Measurements from ENCODE around the gene CFAP44. TPM values are rescaled to one million over a fixed set of nuclear protein-coding genes. Genes with fewer than 3 reads are reported as not detected.

The CFAP44 gene
- total and polyA plus RNA-seq, 2 of the 13 experiments (the other 11 are each of a cell fraction or from before 2014, with no cell fraction given) = 1.7 to 4.7 TPM

DNA sequence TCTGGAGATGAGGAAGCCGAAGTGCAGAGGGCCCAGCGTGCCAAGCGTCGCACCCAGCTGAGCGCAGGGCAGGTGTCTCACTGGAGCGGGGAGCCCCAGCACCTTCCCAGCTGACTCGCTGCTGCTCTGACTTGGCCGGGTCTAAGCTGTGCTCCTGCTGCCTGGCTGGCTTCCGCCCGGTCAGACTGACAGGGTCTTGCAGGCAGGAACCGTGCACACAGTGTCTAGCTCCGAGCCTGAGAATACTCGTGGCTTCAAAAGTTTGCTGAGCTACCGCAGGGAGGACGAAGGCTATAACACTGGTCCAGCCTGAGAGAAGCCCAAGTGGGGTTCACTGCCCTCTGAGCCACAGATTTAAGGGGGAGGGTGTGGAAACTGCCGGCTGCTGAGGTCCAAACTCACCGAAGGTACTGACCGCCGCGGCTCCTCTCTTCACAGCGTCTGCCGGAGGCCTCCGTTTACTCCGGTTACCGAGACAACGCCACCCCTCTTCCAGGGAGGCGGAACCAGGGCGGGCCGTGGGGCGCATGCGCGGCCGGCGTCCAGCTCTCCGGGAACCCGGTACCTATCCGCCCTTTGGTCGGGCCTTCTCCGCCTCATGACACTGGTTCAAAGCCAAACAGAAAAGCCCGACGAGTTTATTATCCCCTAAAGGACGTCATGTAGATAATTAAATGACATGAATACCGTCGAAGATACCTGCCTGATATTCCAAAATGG is at the start of gene CFAP44 (continued):
- TF ChIP-seq ZFY (CRISPR knock-in tag; IDR thresholded peaks at IDR 0.05) (peak; percentile 65), KDM2A (CRISPR knock-in tag; IDR thresholded peaks at IDR 0.05; ENCODE audit: borderline replicate concordance, low read depth) (peak; percentile 60; the same call in 1 of the 2 replicates), TMF1 (CRISPR knock-in tag; IDR thresholded peaks at IDR 0.05; ENCODE audit: low read depth) (peak; percentile 33; the same call in 1 of the 2 replicates), ZNF768 (CRISPR knock-in tag; IDR thresholded peaks at IDR 0.05) (peak; percentile 22; the same call in 1 of the 2 replicates), ZNF563 (CRISPR knock-in tag; IDR thresholded peaks at IDR 0.05) (0 out of 2 replicates have a peak, but pooled peaks have one; percentile 18), BRCA1 (CRISPR knock-in tag; IDR thresholded peaks at IDR 0.05) (no peak), HNF4A (CRISPR knock-in tag; IDR thresholded peaks at IDR 0.05) (peak; percentile 33; the same call in 1 of the 2 replicates), MXD4 (CRISPR knock-in tag; IDR thresholded peaks at IDR 0.05) (no peak), ZNF660 (CRISPR knock-in tag; IDR thresholded peaks at IDR 0.05; ENCODE audit: borderline replicate concordance, low read depth) (no peak), ELF1 (CRISPR knock-in tag; IDR thresholded peaks at IDR 0.05) (0 out of 2 replicates have a peak, but pooled peaks have one; percentile 26), SMAD9 (CRISPR knock-in tag; IDR thresholded peaks at IDR 0.05) (no peak), POGZ (CRISPR knock-in tag; IDR thresholded peaks at IDR 0.05) (0 out of 2 replicates have a peak, but pooled peaks have one; percentile 18)
- TF ChIP-seq, protein P1, sequence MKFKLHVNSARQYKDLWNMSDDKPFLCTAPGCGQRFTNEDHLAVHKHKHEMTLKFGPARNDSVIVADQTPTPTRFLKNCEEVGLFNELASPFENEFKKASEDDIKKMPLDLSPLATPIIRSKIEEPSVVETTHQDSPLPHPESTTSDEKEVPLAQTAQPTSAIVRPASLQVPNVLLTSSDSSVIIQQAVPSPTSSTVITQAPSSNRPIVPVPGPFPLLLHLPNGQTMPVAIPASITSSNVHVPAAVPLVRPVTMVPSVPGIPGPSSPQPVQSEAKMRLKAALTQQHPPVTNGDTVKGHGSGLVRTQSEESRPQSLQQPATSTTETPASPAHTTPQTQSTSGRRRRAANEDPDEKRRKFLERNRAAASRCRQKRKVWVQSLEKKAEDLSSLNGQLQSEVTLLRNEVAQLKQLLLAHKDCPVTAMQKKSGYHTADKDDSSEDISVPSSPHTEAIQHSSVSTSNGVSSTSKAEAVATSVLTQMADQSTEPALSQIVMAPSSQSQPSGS (CRISPR knock-in tag; IDR thresholded peaks at IDR 0.05) = no peak
- TF ChIP-seq, protein P2, sequence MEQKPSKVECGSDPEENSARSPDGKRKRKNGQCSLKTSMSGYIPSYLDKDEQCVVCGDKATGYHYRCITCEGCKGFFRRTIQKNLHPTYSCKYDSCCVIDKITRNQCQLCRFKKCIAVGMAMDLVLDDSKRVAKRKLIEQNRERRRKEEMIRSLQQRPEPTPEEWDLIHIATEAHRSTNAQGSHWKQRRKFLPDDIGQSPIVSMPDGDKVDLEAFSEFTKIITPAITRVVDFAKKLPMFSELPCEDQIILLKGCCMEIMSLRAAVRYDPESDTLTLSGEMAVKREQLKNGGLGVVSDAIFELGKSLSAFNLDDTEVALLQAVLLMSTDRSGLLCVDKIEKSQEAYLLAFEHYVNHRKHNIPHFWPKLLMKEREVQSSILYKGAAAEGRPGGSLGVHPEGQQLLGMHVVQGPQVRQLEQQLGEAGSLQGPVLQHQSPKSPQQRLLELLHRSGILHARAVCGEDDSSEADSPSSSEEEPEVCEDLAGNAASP (CRISPR knock-in tag; IDR thresholded peaks at IDR 0.05; ENCODE audit: borderline replicate concordance) = no peak
- TF ChIP-seq, protein P3, sequence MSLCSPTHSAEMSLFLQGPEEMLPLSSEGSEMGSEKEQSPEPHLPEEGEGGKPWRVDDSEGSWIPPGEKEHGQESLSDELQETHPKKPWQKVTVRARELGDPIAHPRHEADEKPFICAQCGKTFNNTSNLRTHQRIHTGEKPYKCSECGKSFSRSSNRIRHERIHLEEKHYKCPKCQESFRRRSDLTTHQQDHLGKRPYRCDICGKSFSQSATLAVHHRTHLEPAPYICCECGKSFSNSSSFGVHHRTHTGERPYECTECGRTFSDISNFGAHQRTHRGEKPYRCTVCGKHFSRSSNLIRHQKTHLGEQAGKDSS (CRISPR knock-in tag; IDR thresholded peaks at IDR 0.05; ENCODE audit: borderline replicate concordance, low read depth) = peak; percentile 54; the same call in 1 of the 2 replicates
- TF ChIP-seq, protein P4, sequence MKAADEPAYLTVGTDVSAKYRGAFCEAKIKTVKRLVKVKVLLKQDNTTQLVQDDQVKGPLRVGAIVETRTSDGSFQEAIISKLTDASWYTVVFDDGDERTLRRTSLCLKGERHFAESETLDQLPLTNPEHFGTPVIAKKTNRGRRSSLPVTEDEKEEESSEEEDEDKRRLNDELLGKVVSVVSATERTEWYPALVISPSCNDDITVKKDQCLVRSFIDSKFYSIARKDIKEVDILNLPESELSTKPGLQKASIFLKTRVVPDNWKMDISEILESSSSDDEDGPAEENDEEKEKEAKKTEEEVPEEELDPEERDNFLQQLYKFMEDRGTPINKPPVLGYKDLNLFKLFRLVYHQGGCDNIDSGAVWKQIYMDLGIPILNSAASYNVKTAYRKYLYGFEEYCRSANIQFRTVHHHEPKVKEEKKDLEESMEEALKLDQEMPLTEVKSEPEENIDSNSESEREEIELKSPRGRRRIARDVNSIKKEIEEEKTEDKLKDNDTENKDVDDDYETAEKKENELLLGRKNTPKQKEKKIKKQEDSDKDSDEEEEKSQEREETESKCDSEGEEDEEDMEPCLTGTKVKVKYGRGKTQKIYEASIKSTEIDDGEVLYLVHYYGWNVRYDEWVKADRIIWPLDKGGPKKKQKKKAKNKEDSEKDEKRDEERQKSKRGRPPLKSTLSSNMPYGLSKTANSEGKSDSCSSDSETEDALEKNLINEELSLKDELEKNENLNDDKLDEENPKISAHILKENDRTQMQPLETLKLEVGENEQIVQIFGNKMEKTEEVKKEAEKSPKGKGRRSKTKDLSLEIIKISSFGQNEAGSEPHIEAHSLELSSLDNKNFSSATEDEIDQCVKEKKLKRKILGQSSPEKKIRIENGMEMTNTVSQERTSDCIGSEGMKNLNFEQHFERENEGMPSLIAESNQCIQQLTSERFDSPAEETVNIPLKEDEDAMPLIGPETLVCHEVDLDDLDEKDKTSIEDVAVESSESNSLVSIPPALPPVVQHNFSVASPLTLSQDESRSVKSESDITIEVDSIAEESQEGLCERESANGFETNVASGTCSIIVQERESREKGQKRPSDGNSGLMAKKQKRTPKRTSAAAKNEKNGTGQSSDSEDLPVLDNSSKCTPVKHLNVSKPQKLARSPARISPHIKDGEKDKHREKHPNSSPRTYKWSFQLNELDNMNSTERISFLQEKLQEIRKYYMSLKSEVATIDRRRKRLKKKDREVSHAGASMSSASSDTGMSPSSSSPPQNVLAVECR (CRISPR knock-in tag; IDR thresholded peaks at IDR 0.05; ENCODE audit: borderline replicate concordance) = peak; percentile 24; the same call in 1 of the 2 replicates
- TF ChIP-seq, protein P5, sequence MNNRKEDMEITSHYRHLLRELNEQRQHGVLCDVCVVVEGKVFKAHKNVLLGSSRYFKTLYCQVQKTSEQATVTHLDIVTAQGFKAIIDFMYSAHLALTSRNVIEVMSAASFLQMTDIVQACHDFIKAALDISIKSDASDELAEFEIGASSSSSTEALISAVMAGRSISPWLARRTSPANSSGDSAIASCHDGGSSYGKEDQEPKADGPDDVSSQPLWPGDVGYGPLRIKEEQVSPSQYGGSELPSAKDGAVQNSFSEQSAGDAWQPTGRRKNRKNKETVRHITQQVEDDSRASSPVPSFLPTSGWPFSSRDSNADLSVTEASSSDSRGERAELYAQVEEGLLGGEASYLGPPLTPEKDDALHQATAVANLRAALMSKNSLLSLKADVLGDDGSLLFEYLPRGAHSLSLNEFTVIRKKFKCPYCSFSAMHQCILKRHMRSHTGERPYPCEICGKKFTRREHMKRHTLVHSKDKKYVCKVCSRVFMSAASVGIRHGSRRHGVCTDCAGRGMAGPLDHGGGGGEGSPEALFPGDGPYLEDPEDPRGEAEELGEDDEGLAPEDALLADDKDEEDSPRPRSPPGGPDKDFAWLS (CRISPR knock-in tag; IDR thresholded peaks at IDR 0.05; ENCODE audit: borderline replicate concordance) = no peak

Measured in HepG2 (cell line).